ENCODE data around the gene DBNDD2.

DNA sequence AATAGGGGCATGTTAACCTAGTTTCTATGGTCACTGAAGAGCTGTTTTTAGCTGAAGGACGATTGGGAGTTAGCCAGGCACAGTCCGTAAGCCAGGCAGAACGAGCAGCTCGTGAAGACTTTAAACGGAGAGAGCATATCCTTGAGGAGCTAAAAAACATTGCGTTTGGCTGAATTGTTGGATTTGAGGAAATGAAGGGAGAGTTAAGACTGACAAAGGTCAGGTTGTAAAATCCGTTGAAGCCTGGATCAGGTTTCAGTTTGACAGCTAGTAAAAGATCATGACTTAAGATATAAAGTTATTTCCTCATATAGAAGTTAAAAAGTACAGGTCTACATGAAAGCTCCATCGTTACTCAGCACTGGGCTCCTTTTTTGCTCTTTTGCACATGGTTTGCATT is 2.8 kb downstream of the DBNDD2 start:
- TF ChIP-seq, protein P1, sequence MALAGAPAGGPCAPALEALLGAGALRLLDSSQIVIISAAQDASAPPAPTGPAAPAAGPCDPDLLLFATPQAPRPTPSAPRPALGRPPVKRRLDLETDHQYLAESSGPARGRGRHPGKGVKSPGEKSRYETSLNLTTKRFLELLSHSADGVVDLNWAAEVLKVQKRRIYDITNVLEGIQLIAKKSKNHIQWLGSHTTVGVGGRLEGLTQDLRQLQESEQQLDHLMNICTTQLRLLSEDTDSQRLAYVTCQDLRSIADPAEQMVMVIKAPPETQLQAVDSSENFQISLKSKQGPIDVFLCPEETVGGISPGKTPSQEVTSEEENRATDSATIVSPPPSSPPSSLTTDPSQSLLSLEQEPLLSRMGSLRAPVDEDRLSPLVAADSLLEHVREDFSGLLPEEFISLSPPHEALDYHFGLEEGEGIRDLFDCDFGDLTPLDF (CRISPR knock-in tag; IDR thresholded peaks at IDR 0.05) = no peak
- TF ChIP-seq FOXP1 (CRISPR knock-in tag; IDR thresholded peaks at IDR 0.05; ENCODE audit: borderline replicate concordance) = no peak
- TF ChIP-seq, protein P2, sequence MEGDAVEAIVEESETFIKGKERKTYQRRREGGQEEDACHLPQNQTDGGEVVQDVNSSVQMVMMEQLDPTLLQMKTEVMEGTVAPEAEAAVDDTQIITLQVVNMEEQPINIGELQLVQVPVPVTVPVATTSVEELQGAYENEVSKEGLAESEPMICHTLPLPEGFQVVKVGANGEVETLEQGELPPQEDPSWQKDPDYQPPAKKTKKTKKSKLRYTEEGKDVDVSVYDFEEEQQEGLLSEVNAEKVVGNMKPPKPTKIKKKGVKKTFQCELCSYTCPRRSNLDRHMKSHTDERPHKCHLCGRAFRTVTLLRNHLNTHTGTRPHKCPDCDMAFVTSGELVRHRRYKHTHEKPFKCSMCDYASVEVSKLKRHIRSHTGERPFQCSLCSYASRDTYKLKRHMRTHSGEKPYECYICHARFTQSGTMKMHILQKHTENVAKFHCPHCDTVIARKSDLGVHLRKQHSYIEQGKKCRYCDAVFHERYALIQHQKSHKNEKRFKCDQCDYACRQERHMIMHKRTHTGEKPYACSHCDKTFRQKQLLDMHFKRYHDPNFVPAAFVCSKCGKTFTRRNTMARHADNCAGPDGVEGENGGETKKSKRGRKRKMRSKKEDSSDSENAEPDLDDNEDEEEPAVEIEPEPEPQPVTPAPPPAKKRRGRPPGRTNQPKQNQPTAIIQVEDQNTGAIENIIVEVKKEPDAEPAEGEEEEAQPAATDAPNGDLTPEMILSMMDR (IDR thresholded peaks at IDR 0.05) = no peak
- TF ChIP-seq, protein P3, sequence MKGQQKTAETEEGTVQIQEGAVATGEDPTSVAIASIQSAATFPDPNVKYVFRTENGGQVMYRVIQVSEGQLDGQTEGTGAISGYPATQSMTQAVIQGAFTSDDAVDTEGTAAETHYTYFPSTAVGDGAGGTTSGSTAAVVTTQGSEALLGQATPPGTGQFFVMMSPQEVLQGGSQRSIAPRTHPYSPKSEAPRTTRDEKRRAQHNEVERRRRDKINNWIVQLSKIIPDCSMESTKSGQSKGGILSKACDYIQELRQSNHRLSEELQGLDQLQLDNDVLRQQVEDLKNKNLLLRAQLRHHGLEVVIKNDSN (CRISPR knock-in tag; IDR thresholded peaks at IDR 0.05) = no peak
- TF ChIP-seq, protein P4, sequence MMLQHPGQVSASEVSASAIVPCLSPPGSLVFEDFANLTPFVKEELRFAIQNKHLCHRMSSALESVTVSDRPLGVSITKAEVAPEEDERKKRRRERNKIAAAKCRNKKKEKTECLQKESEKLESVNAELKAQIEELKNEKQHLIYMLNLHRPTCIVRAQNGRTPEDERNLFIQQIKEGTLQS (CRISPR knock-in tag; conservative IDR thresholded peaks at IDR 0.05) = no peak
- TF ChIP-seq, protein P5, sequence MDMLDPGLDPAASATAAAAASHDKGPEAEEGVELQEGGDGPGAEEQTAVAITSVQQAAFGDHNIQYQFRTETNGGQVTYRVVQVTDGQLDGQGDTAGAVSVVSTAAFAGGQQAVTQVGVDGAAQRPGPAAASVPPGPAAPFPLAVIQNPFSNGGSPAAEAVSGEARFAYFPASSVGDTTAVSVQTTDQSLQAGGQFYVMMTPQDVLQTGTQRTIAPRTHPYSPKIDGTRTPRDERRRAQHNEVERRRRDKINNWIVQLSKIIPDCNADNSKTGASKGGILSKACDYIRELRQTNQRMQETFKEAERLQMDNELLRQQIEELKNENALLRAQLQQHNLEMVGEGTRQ (CRISPR knock-in tag; IDR thresholded peaks at IDR 0.05) = no peak
- TF ChIP-seq, protein P6, sequence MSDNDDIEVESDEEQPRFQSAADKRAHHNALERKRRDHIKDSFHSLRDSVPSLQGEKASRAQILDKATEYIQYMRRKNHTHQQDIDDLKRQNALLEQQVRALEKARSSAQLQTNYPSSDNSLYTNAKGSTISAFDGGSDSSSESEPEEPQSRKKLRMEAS (CRISPR knock-in tag; IDR thresholded peaks at IDR 0.05) = no peak
- TF ChIP-seq NR1H2 (CRISPR knock-in tag; IDR thresholded peaks at IDR 0.05) = no peak
- TF ChIP-seq ZNF232 (CRISPR knock-in tag; IDR thresholded peaks at IDR 0.05) = no peak
- TF ChIP-seq, protein P7, sequence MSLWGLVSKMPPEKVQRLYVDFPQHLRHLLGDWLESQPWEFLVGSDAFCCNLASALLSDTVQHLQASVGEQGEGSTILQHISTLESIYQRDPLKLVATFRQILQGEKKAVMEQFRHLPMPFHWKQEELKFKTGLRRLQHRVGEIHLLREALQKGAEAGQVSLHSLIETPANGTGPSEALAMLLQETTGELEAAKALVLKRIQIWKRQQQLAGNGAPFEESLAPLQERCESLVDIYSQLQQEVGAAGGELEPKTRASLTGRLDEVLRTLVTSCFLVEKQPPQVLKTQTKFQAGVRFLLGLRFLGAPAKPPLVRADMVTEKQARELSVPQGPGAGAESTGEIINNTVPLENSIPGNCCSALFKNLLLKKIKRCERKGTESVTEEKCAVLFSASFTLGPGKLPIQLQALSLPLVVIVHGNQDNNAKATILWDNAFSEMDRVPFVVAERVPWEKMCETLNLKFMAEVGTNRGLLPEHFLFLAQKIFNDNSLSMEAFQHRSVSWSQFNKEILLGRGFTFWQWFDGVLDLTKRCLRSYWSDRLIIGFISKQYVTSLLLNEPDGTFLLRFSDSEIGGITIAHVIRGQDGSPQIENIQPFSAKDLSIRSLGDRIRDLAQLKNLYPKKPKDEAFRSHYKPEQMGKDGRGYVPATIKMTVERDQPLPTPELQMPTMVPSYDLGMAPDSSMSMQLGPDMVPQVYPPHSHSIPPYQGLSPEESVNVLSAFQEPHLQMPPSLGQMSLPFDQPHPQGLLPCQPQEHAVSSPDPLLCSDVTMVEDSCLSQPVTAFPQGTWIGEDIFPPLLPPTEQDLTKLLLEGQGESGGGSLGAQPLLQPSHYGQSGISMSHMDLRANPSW (CRISPR knock-in tag; conservative IDR thresholded peaks at IDR 0.05; ENCODE audit: low read depth) = no peak
- TF ChIP-seq, protein P8, sequence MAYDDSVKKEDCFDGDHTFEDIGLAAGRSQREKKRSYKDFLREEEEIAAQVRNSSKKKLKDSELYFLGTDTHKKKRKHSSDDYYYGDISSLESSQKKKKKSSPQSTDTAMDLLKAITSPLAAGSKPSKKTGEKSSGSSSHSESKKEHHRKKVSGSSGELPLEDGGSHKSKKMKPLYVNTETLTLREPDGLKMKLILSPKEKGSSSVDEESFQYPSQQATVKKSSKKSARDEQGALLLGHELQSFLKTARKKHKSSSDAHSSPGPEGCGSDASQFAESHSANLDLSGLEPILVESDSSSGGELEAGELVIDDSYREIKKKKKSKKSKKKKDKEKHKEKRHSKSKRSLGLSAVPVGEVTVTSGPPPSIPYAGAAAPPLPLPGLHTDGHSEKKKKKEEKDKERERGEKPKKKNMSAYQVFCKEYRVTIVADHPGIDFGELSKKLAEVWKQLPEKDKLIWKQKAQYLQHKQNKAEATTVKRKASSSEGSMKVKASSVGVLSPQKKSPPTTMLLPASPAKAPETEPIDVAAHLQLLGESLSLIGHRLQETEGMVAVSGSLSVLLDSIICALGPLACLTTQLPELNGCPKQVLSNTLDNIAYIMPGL (CRISPR knock-in tag; IDR thresholded peaks at IDR 0.05) = no peak
- no peak for TF ChIP-seq KAT7 (CRISPR knock-in tag; IDR thresholded peaks at IDR 0.05; ENCODE audit: borderline replicate concordance)
- TF ChIP-seq CREB1 (CRISPR knock-in tag; IDR thresholded peaks at IDR 0.05) = no peak
